Fibroblast of skin of right biceps (primary cell): Measurements from ENCODE around the gene STYK1.
"Not testable (repeated sequence)": the region's sequence is repeated elsewhere in the genome, so short reads cannot be mapped to it uniquely, and the experiment has no call there.

ENCODE experiments used
- DNase-seq: peaks from one replicate; pipeline ENCODE4 v3.0.0-alpha.2; 2013

The STYK1 gene

DNA sequence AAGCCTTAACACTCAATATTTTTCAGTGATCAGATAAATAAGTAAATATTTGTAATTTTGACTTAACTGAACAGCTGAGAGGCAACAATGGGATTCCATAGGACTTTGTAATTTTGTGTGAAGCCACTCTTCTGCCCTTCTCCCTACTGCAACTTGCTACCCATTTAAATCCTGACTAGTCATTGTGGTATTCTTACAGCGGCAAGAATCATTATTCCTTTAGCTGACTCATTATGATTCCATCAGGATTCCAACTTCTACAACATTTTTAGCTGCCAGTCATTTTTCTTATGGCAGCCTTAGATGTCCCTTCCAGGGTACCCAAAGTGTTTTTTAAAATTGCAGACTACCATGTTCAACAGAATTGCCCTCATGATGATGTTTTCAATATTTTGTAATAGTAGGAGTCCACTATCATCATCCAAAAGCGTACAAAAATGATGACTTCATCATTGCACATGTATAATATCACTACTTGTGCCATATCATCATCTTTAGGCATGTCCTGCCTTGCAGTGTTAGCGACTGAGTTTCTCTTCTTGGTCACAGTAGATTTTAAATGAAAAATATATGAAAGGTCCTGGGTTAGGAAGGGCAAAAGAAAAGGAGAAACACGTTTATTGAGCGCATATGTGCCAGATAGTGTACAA is 55.4 kb downstream of the STYK1 start:
- DNase-seq, result peak; percentile 89

- peak; percentile 24 for DNase-seq
Observed at GRCh38 chr12:10617863-10618262, 56.0 kb downstream of the STYK1 start.

DNA sequence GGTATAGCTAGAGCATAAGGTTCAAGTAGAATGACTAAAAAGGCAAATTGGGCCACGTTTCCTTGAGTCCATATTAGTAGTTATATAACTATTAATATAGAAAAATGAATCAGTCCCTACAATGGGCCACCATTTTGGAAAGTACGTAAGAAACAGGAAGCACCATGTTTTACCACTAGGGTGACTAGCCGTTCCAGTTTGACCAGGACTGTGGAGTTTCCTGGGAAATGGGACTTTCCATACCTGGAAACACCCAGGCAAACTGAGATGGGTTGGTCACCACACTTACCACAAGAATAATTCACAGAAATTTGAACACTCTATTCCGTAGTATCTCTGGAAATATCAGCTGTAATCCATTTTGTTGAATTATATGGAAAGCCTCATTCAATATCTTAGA is 58.3 kb downstream of the STYK1 start:
- DNase-seq, result no peak

GRCh38 chr12:10614056-10614370 is 59.8 kb downstream of the STYK1 start:
- no peak for DNase-seq

- DNase-seq, result peak; percentile 98
Observed at GRCh38 chr12:10613349-10614055, 60.4 kb downstream of the STYK1 start, which contains the start of gene MAGOHB. Gene MAGOHB (minus strand): TSS chr12:10613609. CDS start chr12:10613532, 77 bp downstream.

GRCh38 chr12:10612984-10613348 is 60.9 kb downstream of the STYK1 start:
- no peak for DNase-seq

DNA sequence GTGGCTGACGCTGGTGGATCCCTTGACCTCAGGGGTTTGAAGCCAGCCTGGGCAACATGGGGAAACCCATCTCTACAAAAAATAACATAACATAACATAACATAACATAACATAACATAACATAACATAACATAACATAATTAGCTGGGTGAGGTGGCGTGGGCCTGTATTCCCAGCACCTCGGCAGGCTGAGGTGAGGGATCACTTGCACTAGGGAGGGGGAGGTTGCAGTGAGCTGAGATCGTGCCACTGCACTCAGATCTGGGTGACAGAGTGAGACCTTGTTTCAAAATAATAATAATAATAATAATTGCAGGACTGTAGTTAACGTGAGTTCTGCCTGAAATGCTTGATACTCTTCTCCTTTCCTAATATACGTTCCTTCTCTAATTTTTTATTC is 61.7 kb downstream of the STYK1 start:
- DNase-seq, result no peak

DNA sequence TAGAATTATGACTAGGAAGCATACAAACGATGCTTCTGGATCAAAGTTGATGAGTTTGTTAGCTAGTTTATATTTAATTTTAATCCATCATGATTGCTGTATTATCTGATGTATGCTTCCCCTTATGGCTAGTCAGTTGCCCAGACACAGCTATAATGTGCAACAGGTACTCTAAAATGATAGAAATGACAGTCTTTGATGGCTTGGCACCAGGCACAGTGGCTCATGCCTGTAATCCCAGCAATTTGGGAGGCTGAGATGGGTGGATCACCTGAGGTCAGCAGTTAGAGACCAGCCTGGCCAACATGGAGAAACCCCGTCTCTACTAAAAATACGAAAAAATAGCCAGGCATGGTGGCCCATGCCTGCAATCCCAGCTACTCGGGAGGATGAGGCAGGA is 62.6 kb downstream of the STYK1 start:
- DNase-seq, result not testable (repeated sequence)

GRCh38 chr12:10610188-10610587 is 63.7 kb downstream of the STYK1 start:
- no peak for DNase-seq

GRCh38 chr12:10607885-10608458 is 65.9 kb downstream of the STYK1 start:
- DNase-seq, result no peak

GRCh38 chr12:10601860-10602259 is 72.0 kb downstream of the STYK1 start:
- no peak for DNase-seq

GRCh38 chr12:10600988-10601387 is 72.9 kb downstream of the STYK1 start:
- no peak for DNase-seq

DNA sequence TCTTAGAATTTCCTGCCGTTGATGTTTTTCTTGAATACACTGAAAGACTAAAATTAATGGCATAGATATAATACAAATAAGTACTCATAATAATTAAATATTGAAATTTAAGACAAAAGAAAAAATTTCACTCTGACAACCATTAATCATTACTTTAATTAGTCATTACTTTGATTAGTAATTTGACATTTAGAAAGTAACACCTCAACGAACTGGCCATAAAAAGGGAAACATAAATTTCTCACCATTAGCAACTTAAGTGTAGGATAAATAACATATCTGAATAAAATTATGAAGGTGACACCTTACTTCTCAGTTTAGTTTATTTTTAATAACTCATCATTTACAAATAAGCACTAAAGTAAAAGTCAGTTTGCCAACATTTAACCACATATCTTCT is 78.0 kb downstream of the STYK1 start:
- no peak for DNase-seq

- peak; percentile 22 for DNase-seq
Observed at GRCh38 chr12:10590966-10591365, 82.9 kb downstream of the STYK1 start.

DNA sequence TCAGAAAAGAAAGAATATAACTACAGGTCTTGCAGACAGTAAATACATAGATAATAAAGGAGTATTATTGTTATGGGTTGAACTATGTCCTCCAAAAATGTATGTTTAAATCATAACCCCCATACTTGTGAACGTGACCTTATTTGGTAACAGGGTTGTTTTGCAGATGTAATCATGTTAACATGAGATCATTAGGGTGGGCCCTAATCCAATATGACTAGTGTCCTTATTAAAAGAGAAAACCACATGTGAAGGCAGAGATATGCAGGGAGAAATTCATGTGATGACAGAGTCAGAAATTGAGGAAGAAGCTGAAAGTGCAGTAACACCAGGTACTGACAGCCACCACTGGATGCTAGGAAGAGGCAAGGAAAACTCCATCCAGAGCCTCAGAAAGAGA is 89.4 kb downstream of the STYK1 start:
- peak; percentile 47 for DNase-seq

- DNase-seq, result no peak
Observed at GRCh38 chr12:10582704-10583103, 91.1 kb downstream of the STYK1 start.

GRCh38 chr12:10582133-10582532 is 91.7 kb downstream of the STYK1 start:
- DNase-seq, result not testable (repeated sequence)

DNA sequence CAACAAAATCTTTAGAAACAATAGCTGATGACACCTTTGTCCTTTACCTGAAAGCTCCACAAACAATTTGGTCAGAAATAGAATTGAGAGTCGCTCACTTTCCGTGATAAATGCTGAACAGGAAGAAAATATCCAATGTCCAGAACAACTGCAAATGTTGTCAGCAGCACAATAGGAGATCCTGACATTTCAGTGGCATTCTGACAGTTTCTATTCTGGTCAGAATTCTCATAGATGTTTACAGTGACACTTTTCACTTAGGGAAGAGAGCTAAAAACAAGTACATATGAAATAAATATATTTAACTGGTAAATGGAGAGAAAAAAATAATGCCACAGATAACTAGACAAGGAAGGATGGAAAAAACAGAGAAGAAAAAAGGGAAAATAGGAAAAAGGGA is 99.5 kb downstream of the STYK1 start:
- no peak for DNase-seq

DNA sequence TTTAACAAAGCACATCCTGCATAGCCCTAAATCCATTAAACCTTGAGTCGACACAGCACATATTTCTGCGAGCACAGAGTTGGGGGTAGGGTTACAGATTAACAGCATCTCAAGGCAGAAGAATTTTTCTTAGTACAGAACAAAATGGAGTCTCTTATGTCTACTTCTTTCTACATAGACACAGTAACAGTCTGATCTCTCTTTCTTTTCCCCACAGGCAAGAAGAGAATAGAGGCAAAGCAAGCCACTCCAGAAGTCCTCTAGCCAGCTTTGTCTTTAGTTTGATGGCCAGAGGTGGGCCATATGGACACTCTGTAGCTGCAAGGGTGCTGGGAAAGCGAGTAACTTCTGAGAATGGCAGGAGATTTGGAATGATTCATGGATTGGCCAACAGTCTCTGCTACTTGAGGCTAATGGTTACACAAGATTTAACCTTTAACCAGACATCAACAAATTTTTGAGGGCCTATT is 101.8 kb downstream of the STYK1 start:
- peak; percentile 39 for DNase-seq

GRCh38 chr12:10571141-10571540 is 102.7 kb downstream of the STYK1 start:
- DNase-seq, result no peak
